ENCODE data around the gene SPNS2.
A peak's percentile ranks its signal among the peaks of the same experiment; 100 is the strongest.

Gene SPNS2

DNA sequence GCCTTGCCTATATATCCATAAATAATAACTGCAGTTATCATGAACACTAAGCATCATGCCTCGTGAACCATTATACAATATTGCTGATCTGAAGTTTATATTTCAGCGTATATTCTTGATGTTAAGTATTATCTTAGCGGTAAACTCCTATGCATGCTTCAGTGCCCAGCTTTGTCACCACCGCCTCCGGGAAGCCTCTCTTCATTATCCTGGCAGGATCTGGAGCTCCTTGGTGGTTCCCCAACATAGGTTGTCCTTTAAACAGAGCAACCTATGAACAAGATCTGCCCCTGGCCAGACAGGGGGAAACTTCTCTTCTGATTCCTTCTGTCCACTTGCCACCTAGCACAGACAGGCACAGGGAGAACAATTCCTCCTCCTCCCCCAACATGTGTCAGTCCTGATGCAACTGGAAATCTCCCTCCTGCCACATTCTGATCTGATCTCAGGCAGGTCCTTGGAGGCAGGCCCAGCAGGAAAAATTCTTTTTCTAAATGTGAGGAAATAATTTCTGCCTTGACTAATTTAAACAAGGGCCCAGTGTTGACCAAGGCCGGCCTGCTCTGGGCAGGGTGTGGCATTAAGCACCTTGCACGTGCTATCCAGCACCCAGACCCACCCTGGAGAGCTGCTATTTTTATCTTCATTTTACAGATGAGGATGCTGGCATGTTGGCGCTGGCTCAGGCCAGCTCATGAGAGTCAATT is 22.4 kb downstream of the SPNS2 start:
- TF ChIP-seq, protein P1, sequence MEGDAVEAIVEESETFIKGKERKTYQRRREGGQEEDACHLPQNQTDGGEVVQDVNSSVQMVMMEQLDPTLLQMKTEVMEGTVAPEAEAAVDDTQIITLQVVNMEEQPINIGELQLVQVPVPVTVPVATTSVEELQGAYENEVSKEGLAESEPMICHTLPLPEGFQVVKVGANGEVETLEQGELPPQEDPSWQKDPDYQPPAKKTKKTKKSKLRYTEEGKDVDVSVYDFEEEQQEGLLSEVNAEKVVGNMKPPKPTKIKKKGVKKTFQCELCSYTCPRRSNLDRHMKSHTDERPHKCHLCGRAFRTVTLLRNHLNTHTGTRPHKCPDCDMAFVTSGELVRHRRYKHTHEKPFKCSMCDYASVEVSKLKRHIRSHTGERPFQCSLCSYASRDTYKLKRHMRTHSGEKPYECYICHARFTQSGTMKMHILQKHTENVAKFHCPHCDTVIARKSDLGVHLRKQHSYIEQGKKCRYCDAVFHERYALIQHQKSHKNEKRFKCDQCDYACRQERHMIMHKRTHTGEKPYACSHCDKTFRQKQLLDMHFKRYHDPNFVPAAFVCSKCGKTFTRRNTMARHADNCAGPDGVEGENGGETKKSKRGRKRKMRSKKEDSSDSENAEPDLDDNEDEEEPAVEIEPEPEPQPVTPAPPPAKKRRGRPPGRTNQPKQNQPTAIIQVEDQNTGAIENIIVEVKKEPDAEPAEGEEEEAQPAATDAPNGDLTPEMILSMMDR (conservative IDR thresholded peaks at IDR 0.05; ENCODE audit: low read depth, low read length), result no peak
- H3K4me3 ChIP-seq (ENCODE audit: low read depth, low read length), result no peak overlapping the region
- peak; percentile 71 for DNase-seq (ENCODE audit: low read depth)

DNA sequence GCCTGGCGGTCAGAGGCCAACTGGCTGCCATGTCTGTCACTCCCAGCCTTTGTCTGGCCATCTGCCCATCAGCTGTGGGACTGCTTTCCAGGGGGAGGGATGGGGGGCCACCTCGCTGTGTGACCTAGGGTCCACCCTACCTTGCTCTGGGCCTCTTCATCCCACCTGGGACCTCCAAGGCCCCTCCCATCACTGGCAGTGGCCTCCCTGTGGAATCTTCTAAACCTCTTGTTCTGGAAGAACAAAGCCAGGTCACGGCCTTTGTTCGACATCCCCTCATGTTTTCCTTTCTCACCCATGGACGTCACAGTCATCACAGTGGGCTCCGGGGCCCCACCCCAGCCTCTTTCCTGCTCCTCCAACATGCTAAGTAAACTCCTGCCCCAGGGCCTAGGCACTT is 24.0 kb downstream of the SPNS2 start:
- no peak overlapping the region for H3K4me3 ChIP-seq (ENCODE audit: low read depth, low read length)
- TF ChIP-seq, protein P1 (conservative IDR thresholded peaks at IDR 0.05; ENCODE audit: low read depth, low read length), result no peak
- no peak for DNase-seq (ENCODE audit: low read depth)

DNA sequence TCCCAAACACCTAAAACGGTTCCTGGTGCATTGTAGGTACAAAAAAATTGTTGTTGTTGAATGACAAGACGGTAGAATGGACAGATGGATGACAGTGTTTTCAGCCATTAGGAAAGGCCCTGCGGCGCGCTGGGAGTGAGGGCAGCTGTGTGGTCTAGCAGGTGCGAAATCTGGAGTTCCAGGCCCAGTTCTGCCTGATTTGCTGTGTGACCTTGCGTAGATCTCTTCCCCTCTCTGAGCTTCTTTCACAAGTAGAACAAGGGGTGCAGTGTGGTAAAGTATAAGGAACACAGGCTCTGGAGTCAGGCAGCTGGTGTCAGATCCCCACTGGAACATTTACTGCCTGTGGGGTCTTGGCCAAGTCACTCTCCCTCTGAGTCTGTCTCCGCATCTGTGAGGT is 25.3 kb downstream of the SPNS2 start:
- no peak overlapping the region for H3K4me3 ChIP-seq (ENCODE audit: low read depth, low read length)
- DNase-seq (ENCODE audit: low read depth), result no peak
- TF ChIP-seq, protein P1 (conservative IDR thresholded peaks at IDR 0.05; ENCODE audit: low read depth, low read length), result no peak

DNA sequence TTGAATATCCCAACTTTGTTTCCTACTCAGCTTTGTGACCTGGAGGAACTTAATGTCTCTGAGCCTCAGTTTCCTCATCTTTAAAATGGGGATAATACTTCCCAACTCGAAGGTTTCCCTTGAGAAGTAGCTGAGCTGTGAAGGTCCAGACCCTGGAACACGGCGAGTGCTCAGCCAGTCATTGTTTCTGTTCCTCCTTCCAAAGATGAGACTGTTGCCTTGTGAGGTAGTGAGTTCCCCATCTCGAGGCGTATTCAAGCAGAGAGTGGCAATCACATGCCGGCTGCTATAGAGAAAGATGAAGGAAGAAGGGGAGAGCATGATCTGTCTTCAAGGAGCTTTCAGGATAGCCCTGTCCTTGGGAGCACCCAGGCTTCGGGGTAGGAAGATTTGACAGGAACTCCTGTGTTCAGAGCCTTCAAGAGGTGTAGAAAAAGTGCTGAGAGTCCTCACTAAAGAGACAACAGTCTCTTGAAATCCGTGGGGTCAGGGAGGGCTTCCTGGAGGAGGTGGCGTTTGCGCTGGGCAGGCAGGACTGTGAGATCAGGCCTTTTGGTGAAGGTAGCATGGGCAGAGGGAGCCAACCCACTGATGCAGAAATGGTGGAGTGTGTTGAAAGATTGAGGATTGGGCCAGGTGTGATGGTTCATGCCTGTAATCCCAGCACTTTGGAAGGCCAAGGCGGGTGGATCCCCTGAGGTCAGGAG is 27.2 kb downstream of the SPNS2 start:
- no peak overlapping the region for H3K4me3 ChIP-seq (ENCODE audit: low read depth, low read length)
- TF ChIP-seq, protein P1 (conservative IDR thresholded peaks at IDR 0.05; ENCODE audit: low read depth, low read length), result no peak
- no peak for DNase-seq (ENCODE audit: low read depth)

DNA sequence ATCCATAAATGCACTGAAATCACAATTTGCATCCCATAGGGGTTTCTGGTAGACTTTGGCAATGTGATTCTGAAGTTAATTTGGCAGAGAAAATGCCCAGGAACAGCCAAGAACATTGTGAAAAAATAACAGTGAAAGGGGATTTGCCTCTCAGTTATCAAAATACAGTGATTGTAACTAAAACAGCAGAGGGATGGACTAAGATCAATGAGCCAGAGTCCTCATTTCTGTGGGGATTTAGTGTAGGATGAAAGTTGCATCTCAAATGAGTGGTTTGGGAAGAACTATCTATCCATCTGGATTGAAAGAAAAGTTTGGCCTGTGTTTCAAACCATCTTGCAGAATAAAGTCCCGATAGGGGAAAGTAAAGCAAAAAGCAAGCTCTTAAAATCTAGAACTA is 28.5 kb downstream of the SPNS2 start:
- DNase-seq (ENCODE audit: low read depth), result no peak
- no peak overlapping the region for H3K4me3 ChIP-seq (ENCODE audit: low read depth, low read length)
- TF ChIP-seq, protein P1 (conservative IDR thresholded peaks at IDR 0.05; ENCODE audit: low read depth, low read length), result no peak

DNA sequence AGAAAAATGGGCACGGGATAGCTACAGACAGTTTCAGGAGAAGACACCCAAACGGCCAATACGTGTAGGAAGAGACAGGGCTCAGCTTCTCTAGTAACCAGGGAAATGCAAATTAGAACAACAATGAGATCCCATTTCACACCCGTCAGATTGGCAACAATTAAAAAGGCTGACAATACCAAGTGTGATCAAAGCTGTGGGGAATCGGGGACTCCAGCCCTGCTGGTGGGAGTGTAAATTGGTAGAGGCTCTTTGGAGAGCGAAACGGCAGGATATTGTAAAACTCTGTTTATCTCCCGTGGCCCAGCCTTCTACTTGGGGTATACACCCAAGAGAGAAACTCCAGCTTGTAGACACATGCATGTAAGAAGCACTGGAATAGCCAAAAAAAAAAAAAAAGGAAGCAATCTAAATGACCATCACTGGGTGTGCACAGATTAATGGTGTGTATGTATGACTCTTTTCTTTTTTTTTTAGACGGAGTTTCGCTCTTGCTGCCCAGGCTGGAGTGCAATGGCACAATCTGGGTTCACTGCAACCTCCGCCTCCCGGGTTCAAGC is 29.0 kb downstream of the SPNS2 start:
- no peak overlapping the region for H3K4me3 ChIP-seq (ENCODE audit: low read depth, low read length)
- DNase-seq (ENCODE audit: low read depth), result no peak
- TF ChIP-seq, protein P1 (conservative IDR thresholded peaks at IDR 0.05; ENCODE audit: low read depth, low read length), result no peak
